Right renal pelvis (tissue), 4 donors: ENCODE measurements around the gene CHP1. TPM values are rescaled to one million over a fixed set of nuclear protein-coding genes. Genes with fewer than 3 reads are reported as not detected.
"Not testable (repeated sequence)": the region's sequence is repeated elsewhere in the genome, so short reads cannot be mapped to it uniquely, and the experiment has no call there.

Source experiments
- DNase-seq, 4 donors: peaks; one replicate each; pipeline ENCODE4 v3.0.0-alpha.2; 2013; ENCODE audit warnings: low read depth in 4 of 4, low spot score in 3 of 4, missing footprints in 1 of 4
- polyA plus RNA-seq, 4 donors: library from polyadenylated mRNA; unstranded; fragments of 120-200 nt; gene quantifications; one replicate each; pipeline ENCODE4 v1.2.1, GENCODE V29; 2013; ENCODE audit not compliant: insufficient read length in 4 of 4

CHP1 gene
- polyA plus RNA-seq, 4 donors, result 60.7 to 67.1 (median 64.0) TPM

- no peak for DNase-seq
Measured at GRCh38 chr15:41289953-41290352, 58.9 kb downstream of the CHP1 start.

- DNase-seq, result no peak
Measured at GRCh38 chr15:41291065-41291631, 60.1 kb downstream of the CHP1 start.

DNA sequence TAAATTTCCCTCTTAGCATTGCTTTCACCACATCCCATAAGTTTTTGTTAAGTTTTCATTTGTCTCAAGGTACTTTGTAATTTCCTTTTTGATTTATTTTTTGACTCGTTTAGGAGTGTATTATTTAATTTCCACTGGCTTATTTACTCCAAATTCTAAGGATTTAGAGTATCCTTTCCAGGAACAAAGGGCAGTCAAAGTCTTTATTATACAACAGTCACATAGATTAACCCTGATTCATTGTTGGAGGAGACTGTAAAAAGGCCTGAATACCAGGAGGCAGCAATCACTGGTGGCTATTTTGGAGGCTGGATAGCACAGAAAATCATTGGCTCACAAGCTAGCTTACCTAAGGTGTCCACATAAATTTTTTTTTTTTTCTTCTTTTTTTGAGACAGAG lies 61.5 kb downstream of the CHP1 start:
- DNase-seq, result no peak

GRCh38 chr15:41301139-41301538 lies 70.1 kb downstream of the CHP1 start:
- DNase-seq, result not testable (repeated sequence)

- DNase-seq, result no peak
Measured at GRCh38 chr15:41301587-41301986, 70.5 kb downstream of the CHP1 start.

GRCh38 chr15:41304149-41304770 lies 73.2 kb downstream of the CHP1 start:
- DNase-seq, result no peak

DNA sequence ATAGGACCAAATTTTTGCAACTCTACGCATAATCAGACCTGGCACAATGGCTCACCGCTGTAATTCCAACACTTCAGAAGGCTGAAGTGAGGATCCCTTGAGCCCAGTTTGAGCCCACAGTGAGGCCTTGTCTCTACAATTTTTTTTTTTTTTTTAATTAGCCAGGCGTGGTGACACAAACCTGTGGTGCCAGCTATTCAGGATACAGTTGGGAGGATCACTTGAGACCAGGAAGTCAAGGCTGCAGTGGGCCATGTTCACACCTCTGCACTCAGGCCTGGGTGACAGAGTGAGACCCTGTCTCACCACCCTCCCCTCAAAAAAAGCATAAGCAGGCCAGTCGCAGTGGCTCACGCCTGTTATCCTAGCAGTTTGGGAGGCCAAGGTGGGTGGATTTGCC lies 76.6 kb downstream of the CHP1 start:
- no peak for DNase-seq

DNA sequence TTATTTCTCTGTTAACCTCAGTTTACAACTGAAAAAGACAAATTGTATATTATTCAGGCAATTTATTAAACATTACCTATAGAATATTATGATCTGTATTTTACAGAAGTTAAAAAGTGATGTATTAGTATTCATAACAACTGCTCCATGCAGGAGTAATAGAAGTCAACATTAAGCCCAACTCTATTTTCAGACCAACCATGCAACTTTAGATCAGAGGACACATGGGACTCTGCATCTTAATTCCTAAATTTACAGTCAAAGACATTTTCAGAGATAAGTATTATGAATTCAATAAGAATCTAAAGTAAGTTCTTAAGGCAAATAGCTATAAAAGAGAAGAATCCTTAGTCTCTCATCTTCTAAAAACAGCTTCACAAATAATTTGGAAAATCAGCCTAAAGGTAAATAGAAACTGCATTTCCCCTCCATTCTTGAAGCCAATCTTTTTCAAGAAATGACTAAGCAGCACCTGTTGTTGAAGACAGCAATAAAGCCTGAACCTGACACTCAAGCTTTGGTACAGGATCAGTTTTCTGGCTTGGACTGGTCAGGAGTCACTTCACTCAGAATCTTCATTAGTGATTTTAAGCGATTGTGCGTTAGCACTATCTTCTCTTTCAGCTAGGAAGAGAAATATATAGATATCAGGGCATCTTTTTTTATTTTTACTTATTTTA lies 78.3 kb downstream of the CHP1 start:
- no peak for DNase-seq

GRCh38 chr15:41320805-41321330 lies 89.8 kb downstream of the CHP1 start:
- not testable (repeated sequence) for DNase-seq

- DNase-seq, result no peak
Measured at GRCh38 chr15:41323611-41324010, 92.5 kb downstream of the CHP1 start.

DNA sequence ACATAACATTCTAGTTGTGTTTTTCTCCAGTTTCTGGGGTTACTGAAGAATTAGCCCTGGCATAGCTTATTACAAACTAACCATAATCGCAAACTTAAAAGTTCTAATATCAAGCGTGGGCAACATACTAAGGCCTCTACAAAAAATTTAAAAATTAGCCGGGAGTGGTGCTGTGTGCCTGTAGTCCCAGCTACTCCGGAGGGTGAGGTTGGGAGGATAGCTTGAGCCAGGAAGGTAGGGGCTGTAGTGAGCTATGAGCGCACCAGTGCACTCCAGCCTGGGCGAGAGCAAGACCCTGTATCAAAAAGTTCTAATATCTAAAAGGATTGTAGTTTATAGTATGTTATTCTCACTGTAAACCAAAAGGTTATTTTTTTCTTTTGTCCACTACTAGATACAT lies 100.2 kb downstream of the CHP1 start:
- no peak for DNase-seq

Other genes starting within 250 kb of the CHP1 start
- gene INO80, start 115.0 kb upstream of the CHP1 start, polyA plus RNA-seq, result 10 to 100 TPM; 20.1 to 22.9 (median 21.5) TPM
- gene EXD1, start 511 bp upstream of the CHP1 start, polyA plus RNA-seq, result under 1 TPM in 1 of 4 donors, not detected in 3; 0.10 TPM
- 10 to 100 TPM in 1 of 4 donors, 1 to 10 TPM in 3; 7.2 to 10.4 (median 8.1) TPM for gene OIP5, start 101.3 kb downstream of the CHP1 start, polyA plus RNA-seq
- gene NUSAP1, start 101.6 kb downstream of the CHP1 start, polyA plus RNA-seq, result 10 to 100 TPM; 87.2 to 95.6 (median 92.5) TPM
- gene NDUFAF1, start 171.2 kb downstream of the CHP1 start, polyA plus RNA-seq, result 10 to 100 TPM; 26.4 to 28.5 (median 27.6) TPM
- 10 to 100 TPM; 70.6 to 80.7 (median 76.5) TPM for gene RTF1, start 185.8 kb downstream of the CHP1 start, polyA plus RNA-seq